ENCODE results near the gene ZFHX3. TPM values are rescaled to one million over a fixed set of nuclear protein-coding genes. Genes with fewer than 3 reads are reported as not detected.

Gene ZFHX3
- total and polyA plus RNA-seq, 9 of the 15 experiments (the other 6 are each of a cell fraction or from before 2014, with no cell fraction given) = 0.01 to 0.23 (median 0.06) TPM; not detected in 4

DNA sequence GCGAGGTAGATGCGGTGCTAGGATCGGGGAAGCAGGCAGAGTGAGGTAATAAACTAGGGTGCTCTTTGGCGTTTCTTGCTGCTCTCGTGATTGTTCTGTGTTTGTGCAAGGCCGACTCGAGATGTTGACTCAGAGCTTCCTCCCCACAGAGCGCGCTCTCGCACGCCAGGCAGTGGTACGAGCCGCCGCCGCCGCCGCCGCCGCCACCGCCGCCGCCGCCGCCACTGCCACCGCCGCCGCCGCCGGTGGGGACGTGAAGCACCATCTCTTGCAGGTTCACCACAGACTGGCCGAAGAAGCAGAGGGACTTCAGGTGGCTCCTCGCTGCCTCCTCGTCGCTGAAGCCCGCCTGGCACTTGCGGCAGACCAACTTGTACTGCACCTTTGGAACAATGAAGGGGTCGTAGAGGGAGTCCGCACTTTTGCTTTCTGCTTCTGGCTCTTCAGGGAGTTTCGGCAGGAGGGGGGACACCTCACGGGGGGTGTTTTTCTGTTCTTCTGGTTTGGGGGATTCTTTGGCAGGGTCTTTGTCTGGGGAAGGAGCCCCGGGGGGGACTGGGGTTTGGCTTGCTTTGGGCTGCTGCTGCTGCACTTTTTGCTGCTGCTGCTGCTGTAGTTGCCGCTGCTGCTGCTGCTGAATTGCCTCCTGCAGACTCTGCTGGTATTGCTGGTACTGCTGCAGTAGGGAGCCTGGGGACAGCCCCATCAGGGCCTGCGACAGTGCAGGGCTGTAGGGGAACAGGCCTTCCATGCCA lies 260.2 kb downstream of the ZFHX3 start:
- no peaks in the 10 kb centered on the region for H3K27me3 ChIP-seq (ENCODE audit: control insufficient read depth in 2 of 2, insufficient read depth in 2 of 2, low read length in 2 of 2)
- BruUV-seq (replicated peaks) = no TSS peak
- H4K20me1 ChIP-seq (replicated peaks; ENCODE audit: control insufficient read depth, insufficient read depth, low read length) = no peaks in the 10 kb centered on the region
- intact Hi-C loops (cut with micrococcal nuclease) = no loop called here
- ChIA-PET POLR2A (interaction anchor here (0.7 kb wide), 1 partner anchor 16 kb away, joined by 4 read pairs; no protein-coding TSS in a partner anchor), CTCF (ENCODE audit: low intra/inter-chr PET ratio) (no interaction called here)
- FAIRE-seq (no peak), ATAC-seq (no peak), DNase-seq (ENCODE audit: extremely low read depth in 1 of 4, low spot score in 3 of 4) (no peak)
- in situ Hi-C loops (cut with MboI) = no loop called here
- no peak overlapping the region for H3K27ac ChIP-seq (ENCODE audit: extremely low read depth, low read depth, low read length)
- 64% methylated on average over 17 of the region's 43 CpGs for WGBS (ENCODE audit: insufficient coverage, low coverage, missing lambda C conversion rate)
- no peaks in the 10 kb centered on the region for H3K9me1 ChIP-seq (ENCODE audit: control insufficient read depth, insufficient read depth, low read length)
- H3K9ac ChIP-seq (ENCODE audit: insufficient read depth in 1 of 2, low read depth in 2 of 2, low read length in 2 of 2) = no peak overlapping the region
- no peaks in the 10 kb centered on the region for H3K79me2 ChIP-seq (ENCODE audit: control insufficient read depth, insufficient read depth, low read length)
- H3K36me3 ChIP-seq (ENCODE audit: control insufficient read depth, insufficient read depth, low read length) = no peaks in the 10 kb centered on the region
- H3K9me3 ChIP-seq (replicated peaks; ENCODE audit: control insufficient read depth, insufficient read depth, low read depth, low read length) = no peaks in the 10 kb centered on the region
- H3K4me1 ChIP-seq (replicated peaks in 1 of 2; ENCODE audit: control insufficient read depth in 2 of 2, insufficient read depth in 2 of 2, low read length in 2 of 2) = peaks cover 0 to 4% of the 10 kb centered on the region in 2 experiments; a peak in 1 of 5 replicates
- no peak overlapping the region for H3K4me2 ChIP-seq (ENCODE audit: insufficient read depth, low read length)
- no peak overlapping the region for H3K4me3 ChIP-seq
- no peak overlapping the region for H2AFZ ChIP-seq (ENCODE audit: low read depth, low read length)
- TF ChIP-seq, protein P1, sequence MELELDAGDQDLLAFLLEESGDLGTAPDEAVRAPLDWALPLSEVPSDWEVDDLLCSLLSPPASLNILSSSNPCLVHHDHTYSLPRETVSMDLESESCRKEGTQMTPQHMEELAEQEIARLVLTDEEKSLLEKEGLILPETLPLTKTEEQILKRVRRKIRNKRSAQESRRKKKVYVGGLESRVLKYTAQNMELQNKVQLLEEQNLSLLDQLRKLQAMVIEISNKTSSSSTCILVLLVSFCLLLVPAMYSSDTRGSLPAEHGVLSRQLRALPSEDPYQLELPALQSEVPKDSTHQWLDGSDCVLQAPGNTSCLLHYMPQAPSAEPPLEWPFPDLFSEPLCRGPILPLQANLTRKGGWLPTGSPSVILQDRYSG (tag; conservative IDR thresholded peaks at IDR 0.05; ENCODE audit: low read depth) = no peak
- no peak for TF ChIP-seq STAG1 (CRISPR knock-in tag; IDR thresholded peaks at IDR 0.05; ENCODE audit: borderline replicate concordance)
- no peak for TF ChIP-seq ESRRB (CRISPR knock-in tag; IDR thresholded peaks at IDR 0.05; ENCODE audit: borderline replicate concordance)
- TF ChIP-seq, protein P2, sequence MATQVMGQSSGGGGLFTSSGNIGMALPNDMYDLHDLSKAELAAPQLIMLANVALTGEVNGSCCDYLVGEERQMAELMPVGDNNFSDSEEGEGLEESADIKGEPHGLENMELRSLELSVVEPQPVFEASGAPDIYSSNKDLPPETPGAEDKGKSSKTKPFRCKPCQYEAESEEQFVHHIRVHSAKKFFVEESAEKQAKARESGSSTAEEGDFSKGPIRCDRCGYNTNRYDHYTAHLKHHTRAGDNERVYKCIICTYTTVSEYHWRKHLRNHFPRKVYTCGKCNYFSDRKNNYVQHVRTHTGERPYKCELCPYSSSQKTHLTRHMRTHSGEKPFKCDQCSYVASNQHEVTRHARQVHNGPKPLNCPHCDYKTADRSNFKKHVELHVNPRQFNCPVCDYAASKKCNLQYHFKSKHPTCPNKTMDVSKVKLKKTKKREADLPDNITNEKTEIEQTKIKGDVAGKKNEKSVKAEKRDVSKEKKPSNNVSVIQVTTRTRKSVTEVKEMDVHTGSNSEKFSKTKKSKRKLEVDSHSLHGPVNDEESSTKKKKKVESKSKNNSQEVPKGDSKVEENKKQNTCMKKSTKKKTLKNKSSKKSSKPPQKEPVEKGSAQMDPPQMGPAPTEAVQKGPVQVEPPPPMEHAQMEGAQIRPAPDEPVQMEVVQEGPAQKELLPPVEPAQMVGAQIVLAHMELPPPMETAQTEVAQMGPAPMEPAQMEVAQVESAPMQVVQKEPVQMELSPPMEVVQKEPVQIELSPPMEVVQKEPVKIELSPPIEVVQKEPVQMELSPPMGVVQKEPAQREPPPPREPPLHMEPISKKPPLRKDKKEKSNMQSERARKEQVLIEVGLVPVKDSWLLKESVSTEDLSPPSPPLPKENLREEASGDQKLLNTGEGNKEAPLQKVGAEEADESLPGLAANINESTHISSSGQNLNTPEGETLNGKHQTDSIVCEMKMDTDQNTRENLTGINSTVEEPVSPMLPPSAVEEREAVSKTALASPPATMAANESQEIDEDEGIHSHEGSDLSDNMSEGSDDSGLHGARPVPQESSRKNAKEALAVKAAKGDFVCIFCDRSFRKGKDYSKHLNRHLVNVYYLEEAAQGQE (IDR thresholded peaks at IDR 0.05; ENCODE audit: borderline replicate concordance) = no peak
- TF ChIP-seq, protein P2 (CRISPR knock-in tag; IDR thresholded peaks at IDR 0.05; ENCODE audit: low read depth) = no peak

Measured in K562 (cell line).